Measurements from ENCODE around the gene ST8SIA2.
"Not testable (repeated sequence)": the region's sequence is repeated elsewhere in the genome, so short reads cannot be mapped to it uniquely, and the experiment has no call there.

Gene ST8SIA2

DNA sequence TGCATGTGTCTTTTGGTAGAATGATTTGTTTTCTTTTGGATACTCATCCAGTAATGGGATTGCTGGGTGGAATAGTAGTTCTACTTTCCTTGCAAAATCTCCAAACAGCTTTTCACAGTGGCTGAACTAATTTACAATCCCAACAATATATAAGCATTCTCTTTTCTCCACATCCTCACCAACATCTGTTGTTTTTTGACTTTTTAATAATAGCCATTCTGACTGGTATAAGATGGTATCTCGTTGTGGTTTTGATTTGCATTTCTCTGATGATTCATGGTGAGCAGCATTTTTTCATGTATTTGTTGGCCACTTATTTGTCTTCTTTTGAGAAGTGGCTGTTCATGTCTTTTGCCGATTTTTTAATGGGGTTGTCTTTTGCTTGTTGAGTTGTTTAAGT is 55.8 kb downstream of the ST8SIA2 start:
- no peak for DNase-seq

DNA sequence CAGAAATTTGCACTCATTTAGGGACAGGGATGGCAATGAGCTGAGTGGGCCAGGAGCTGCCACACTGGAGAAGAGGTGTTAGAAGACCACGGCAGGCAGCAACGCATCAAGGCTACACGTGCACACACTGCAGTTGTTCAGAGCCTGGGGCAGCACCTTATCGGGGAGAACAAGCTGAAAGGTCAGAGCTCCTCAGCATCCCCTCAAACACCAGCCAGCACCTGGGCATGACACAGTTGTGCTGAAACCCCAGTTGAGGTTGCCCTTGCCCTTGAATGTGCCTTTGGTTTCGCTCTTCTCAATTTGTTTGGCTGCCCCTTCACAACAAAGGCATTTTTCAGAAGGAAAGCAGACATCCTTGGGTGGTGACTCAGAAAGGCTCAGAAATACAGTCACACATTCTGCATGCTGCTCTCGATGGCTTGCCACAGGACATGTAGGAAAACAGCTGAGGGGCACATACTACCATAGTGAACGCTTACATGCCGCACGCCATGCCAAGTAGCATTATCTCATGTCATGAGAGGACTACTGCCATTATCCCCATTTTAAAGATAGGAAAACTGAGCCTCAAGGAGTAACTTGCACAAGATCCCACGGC is 57.6 kb downstream of the ST8SIA2 start:
- no peak for DNase-seq

DNA sequence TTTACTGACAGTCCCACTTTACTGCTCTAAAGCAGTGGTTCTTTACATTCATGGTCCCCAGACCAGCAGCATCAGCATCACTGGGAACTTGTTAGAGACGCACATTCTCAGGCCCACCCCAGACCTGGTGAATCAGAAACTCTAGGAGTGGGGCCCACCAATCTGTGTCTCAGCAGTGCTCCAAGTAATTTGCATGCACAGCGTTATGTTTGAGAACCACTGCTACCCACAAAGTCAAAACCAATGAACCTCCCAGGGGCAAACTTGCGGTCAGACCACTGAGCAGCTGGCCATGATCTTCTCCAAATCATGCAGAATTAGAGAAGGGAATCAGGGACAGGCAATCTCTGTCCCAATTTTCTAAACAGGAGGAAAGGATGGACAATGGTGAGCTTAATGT is 58.5 kb downstream of the ST8SIA2 start:
- DNase-seq = no peak

DNA sequence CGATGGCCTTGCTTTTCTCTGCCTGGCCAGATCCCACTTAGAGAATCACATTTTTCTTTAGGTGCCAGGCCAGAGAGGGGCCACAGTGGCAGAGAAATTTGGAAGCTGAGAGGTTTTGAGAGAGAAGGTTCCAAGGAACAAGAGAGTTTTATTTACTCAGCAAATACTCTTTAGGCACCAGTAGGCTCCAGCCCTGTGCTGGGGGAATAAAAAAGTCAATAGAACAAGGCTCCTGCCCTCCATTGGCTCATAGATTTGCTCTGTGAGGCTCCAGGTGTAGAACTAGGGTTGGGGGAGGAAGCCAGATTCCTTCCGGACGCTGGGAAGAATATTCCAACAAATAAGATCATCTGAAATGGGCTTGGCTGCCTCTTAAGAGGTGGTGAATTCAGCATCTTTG is 59.9 kb downstream of the ST8SIA2 start:
- no peak for DNase-seq

DNA sequence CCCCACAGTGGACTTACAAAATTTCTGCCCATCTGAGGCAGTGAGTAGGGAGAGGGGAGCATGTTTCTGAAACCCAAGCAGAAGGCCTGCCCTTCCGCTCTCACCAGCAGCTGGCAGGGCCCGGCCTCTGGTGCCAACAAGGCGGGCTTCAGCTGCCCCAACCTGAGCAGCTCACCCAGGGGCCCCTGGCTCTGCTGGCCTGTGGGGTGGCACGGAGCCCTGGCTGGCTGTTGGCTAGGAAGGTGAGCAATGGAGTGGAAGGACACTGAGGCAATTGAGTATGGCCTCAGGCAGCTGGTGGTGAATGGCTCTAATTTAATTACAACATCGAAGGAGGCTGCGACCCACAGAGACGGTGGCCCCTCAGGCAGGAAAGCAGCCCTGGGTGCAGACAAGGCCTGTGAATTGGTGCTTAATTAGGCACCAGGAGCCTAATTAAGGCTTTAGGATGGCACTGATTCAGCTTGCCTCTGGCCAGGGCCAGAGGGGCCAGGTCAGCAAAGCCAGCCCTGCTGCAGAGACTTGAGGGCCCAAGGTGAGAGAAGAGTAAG is 60.9 kb downstream of the ST8SIA2 start:
- DNase-seq = no peak

DNA sequence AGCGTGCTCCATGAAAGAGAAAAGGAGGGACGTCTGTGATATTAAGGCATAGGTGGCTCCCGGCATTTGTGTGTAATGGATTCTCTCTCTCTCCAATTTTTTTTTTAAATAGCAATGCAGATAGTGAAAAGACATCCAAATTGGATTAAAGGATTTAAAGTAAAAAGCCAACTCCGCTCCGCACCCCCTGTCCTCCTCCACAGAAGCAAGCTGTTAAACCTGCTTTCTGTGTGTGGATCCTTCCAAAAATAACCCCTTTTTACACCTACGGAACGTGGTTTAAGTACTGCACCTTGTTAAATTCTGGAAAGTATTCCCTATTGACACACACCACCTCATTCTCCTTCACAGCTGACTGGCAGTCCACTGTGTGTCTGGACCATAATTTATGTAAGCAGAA is 61.6 kb downstream of the ST8SIA2 start:
- no peak for DNase-seq

DNA sequence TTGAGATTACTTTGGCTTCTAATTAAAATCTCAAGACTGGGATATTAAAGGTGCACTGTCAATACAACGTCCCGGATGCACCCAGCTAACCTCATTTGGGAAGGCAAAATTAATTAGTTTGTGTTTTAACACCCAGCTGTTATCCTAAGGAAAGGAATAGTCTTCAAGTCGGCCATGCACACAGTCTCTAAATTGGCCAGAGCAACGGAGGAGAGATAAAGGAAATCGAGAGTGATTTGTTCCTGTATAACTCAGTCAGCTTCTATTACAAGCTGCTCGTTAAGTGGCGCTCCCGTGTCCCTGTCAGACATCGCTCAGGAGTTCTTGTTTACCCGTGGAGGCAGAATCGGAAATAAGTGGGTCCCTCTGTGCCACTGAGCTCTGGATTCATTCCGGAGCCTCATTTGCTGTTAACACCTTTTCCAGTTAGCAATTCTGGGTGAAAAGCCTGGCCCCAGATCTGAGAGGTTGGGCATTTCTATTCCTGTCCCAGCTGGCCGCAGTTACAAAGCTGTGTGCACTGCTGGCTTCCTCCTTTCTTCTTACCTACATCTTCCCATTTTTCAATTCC is 63.9 kb downstream of the ST8SIA2 start:
- no peak for DNase-seq

DNA sequence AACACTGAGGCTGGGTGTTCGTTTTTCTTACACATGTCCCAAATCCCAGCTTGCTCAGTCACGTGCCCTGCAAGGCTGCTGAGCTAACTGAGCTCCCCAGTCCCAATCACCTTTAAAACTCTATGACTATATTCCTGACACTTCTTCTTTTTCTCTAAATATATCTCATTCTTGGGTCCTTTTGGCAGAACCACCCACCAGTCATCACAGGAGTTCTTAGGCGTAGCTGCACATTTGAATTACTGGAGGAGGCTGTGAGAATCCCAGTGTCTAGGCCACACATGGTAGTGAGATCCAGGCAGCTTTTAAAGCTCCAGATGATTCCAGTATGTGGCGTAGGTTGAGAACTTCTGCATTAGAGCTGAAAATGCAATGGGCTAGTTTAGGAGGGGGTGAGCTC is 66.3 kb downstream of the ST8SIA2 start:
- no peak for DNase-seq

DNA sequence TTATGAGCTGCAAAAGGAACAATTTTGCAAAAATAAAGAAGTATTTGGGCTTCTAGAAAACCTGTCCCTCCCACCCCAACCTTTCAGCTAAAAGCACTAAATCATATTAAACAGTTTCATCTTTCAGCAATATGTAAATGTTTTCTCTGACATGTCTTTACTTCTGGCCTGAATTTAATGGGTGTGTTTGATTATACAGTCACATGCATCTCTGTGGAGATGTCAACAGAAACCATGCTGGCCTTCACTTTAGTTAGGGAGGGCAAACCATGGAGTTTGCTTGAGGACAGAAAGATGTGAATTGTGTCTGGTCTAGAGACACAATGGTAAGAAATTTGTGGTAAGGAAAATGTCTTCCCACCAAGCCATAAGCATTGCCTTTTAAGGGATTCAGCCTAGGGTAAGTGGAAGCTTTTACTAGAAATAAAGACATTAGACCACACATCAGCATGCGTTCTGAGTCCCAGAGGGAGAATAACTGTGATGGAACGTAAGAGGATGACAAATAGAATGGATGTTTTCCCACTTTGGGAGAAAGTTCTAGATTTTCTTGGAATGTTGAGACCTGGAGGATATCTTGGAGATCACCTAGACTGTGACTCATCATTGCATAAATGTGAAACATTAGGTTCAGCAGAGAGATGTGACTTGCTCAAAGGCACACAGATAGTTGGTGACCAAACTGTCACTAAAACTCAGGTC is 68.9 kb downstream of the ST8SIA2 start:
- no peak for DNase-seq

DNA sequence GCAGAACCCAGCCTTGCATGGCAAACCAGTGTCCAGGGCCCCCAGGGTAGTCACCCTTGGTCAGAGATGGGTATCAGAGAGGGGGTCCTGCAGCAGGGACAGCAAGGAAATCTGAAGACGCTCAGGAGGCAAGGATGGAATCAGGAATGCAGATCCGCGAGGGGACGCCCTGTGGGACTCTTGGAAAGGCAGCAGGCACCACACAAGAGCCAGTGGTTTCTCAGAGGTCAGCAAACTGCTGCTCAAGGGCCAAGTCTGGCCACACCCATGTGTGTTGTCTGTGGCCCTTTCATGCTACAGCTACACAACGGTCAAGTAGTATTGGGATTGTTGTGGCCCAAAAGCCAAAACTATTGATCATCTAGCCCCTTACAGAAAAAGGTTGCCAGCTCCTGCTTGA is 69.7 kb downstream of the ST8SIA2 start:
- no peak for DNase-seq

DNA sequence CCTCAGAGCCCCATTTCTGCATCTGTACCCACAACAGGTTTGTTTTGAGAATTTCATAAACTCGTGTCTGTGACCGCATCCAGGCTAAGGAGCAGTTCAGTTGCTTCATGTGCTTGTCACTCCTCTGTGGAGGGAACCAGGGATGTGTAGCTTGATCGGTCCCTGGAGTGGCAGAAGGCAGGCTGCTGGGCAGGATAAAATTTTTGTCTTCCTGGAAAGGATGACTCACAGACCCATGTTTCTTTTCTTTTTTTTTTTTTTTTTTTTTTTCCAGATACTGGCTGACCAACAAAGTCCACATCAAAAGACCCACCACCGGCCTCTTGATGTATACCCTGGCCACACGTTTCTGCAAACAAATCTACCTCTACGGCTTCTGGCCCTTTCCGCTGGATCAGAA is 70.1 kb downstream of the ST8SIA2 start:
- no peak for DNase-seq

DNA sequence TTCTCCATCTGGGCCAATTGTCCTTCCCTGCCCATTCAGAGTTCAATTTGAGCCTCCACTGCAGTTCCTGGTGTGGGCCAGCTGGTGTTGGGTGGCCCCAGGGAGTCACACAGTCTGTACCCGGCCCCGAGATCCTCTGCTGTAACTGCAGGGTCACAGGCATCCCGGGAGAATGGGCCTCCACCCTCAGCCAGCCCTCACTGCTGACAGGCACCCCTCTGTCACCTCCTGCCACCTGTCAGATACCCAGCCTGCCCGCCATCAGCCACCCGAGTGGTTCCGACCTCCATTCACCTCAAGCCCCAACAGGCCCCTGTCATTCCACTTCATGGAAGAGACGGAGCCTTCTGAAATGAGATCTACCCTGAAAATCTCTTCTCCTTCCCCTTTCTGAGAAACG is 73.2 kb downstream of the ST8SIA2 start:
- DNase-seq = no peak

DNA sequence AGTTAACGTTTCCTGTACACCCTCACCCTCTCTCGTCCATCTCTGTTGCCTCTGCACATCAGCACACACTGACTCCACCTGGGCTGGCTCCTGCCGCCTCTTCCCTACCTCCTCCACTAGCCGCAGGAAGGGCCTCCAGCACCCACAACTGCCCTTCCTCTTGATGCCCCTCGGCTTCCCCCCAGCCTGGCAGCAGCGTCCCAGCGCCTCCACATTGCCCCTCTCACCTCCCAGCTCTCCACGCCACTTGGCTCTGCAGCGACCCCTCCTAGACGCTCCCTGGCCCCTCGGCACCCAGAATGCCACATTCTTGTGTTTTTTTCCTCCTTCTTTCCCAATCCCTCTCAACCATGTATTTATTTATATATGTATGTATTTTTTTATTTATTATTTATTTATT is 73.6 kb downstream of the ST8SIA2 start:
- DNase-seq = no peak

DNA sequence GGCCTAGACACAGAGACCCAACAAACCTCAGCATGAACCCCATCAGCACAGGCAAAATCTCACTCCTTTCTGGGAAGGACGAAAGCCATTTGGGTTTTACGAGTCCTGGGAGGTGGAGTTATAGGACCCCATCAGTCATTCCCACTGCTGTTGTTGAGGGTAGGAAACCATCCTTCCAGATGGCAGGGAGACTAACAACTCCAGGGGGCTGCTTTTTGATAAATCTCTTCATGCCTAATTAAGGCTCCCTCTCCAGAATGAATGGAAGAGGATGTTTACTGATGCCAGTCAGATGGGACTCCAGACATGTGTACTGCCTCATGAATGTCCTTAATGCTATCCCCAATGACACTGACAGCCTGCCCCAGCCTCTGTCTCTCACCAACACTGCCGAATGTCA is 75.3 kb downstream of the ST8SIA2 start:
- no peak for DNase-seq

DNA sequence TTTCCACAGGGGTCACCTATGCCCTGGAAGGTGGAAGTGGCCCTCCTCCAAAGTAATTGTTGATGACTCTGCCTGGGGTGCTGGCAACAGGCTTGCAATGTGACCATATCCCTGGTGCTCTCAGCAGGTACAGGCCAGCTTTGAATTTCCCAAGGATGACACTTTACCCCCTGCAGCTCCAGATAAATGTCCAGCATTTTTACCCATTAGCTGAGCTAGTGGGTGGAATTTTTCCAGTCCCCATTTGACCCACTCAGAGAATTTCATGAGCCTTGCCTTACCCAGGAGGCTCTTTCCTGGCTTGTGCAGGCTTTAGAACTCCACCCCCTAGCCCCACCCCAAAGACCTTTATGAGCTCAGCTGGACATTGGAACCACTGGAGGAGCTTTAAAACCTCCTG is 77.6 kb downstream of the ST8SIA2 start:
- DNase-seq = no peak

DNA sequence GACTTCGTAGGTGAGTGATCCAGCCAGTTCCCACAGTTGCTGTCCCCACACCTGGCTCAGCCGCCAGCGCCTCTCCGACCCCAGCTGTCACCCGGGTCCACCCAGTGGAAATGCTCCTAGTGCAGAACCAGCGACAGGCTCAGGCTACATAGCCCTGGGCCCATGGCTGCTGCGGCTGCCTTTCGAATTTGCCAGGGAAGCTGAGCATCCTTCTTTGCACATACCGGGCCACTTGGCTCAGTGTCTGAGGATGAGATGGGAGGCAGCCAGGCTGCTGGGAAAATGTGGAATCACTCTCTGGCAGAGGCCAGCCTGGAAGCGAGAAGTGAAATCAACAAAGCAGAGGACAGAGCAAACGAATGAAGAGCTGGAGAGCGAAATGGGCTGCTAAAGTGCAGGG is 80.1 kb downstream of the ST8SIA2 start:
- DNase-seq = no peak

DNA sequence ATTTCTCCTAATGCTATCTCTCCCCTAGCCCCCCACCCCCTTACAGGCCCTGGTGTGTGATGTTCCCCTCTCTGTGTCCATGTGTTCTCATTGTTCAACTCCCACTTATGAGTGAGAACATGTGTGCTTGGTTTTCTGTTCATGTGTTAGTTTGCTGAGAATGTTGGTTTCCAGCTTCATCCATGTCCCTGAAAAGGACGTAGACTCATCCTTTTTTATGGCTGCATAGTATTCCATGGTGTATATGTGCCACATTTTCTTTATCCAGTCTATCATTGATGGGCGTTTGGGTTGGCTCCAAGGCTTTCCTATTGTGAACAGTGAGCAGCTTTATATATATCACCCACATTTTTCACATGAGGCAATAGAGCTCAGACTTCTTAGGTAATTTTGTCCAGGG is 86.0 kb downstream of the ST8SIA2 start:
- not testable (repeated sequence) for DNase-seq

DNA sequence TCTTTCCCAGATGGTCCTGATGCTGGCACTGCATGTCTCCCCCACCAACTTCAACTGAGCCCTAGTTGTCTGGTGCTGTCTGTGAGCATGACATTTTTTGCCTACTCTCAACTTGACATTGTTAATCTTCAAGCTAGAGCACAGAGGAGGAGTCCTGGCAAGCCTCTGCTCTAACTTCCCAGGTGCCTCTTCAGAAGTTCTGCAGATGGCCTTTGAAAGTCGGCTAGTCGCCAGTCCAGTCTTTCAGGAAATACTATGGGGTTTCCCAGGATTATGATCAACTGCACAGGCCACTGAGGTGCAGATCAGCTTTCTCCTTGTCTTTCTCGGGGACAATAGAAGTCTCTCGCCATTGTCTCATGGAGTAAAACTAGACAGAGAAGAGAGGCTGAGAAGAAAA is 86.7 kb downstream of the ST8SIA2 start:
- DNase-seq = no peak

DNA sequence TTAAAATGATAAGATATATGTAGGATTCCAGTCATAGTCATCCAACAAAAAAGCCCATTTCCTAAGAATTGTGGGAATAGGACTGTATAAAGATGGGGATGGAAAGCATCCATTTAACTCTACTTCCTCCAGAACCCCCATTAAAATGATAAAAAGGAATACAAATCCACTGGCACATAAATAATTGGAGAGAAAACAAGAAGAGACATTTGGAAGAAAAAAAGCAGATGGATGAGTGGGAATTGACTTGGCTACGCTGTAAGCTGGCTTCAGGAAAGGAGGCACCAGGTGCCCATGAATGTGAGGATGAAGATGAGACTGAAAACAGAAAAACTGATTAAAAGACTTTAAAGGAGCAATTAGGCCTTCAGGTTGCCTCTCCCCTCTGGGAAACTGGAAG is 91.8 kb downstream of the ST8SIA2 start:
- no peak for DNase-seq

DNA sequence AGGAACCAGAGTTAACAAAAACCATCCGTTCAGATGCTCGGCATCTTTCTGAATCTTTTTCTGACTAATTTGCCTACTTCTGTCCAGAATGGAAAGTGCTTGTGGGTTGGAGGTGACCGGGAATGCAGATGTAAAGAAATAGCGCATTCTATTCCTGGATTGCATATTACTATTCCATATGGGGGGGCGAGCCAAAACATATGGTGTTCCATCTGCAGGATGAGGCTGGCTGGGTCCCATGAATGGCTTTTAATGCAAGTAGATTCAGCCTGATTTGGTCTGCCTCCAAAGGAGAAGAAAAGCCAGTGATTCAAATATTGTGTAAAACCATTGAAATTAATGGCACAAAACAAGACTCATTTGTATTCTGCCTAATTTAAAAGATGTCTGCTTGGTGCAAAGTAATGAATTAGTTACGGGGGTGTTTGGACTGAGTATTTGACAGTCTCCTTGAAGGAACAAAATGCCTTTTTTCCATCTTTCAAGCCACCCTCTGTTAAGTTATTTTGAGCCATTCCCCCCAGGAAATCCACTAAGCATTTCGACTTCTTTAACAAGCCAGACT is 99.0 kb downstream of the ST8SIA2 start:
- no peak for DNase-seq

DNA sequence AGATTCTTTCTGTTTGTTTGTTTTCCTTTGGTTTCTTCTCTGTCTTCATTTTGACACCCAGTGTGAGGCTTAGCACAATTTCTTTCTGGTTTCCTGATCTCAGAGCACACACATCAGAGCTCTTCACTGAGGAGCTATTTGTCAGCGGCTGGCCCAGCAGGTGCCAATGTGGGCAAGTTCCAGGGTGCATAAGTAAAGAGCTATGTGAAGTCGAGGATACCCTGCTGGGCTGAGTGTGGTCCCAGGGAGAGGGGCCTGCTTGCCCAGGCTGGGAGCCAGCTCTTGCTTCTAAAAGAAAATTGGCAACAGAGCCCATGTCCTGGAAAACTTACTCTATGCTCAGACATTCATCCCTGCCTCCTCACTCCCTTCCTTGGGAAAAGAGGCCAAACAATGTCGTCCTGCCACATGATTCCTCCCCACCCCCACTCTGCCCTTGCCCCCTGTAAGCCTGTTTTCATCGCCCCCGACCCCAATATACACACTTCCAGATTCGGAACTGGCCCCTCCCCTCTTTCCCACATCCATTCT is 101.2 kb downstream of the ST8SIA2 start:
- no peak for DNase-seq

DNA sequence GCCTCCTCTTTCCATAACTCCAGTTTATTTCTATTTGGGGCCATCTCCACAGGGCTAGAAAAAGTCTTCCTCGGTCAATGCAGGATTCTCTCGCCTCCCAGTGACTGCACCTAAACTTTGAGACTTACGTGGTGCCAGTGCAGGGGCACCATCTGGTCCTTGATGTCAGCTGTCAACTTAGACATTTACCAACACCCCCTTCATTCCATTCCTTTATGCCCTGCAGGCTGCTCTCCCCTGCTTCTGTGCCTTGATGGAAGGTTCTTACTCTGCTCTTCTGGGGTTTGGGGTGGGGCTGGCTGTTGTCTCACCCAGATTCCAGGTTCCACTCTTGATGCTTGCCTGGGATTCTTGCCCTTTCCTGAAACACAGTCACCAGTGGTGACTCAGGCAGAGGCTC is 101.8 kb downstream of the ST8SIA2 start:
- DNase-seq = no peak

DNA sequence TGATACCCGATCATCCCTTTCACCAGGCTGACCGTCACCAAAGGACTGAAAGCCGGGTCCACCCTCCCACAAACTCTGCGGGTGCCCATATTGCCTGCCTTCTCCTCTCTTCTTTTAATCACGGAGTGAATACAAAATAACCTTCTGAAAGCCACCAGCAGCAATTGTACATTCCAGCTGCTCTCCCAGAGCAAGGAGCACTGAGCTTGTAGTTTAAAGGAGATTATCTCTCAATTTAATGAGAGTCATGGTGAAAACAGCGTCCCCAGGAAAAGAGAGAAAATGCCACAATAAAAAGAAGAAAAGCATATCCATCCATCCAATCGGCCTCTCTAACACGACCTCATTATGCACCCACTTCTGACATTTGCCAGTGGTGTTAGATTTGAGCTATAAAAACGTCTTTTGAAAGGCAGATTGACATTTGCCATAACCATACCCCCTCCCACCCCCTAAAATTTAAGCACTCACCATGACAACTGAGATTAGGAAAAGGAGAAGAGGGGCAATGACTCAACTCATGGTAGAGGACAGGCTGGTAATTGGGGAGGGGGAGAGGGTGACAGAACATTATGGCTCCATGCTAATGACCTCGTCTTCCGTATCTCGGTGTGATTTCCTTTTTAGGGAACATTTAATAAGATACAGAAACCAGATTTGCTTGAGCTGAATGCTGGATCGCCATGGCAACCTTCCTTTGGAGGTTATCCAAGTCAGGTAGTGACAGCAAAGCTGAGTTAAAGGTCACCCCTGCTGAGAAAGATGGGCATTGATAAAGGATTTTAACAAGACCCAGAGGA is 106.2 kb downstream of the ST8SIA2 start:
- no peak for DNase-seq
